GM12878 (cell line): ENCODE measurements around the gene SYK. TPM values are rescaled to one million over a fixed set of nuclear protein-coding genes. Genes with fewer than 3 reads are reported as not detected.

Source experiments
- ATAC-seq: fragments of 200-7000 bp; cut with Tn5 transposase; 3 replicates; pipeline ENCODE4 v1.9.1; 2020; ENCODE audit warnings: mild to moderate bottlenecking, moderate library complexity
- BruUV-seq: library from RNA; stranded (reverse); fragments of 400-500 nt; replicated peaks from 2 replicates; lab custom pipeline; 2021; lab: Mats Ljungman, UMichigan
- CTCF ChIA-PET: fragments of 300-600 bp; sonication (Branson Sonifier 250); formaldehyde crosslinking; extraction: SDS; loops from one replicate; lab custom pipeline; 2021; ENCODE audit warnings: inconsistent platforms; lab: Yijun Ruan, JAX
- POLR2A ChIA-PET: fragments of 350-600 bp; formaldehyde crosslinking; extraction: SDS; loops from one replicate; lab custom pipeline; 2021; ENCODE audit warnings: inconsistent platforms; lab: Charles Lee
- RAD21 ChIA-PET: fragments of 300-600 bp; sonication (Branson Sonifier 250); formaldehyde crosslinking; loops from one replicate; lab custom pipeline; 2023; ENCODE audit warnings: antibody characterized with exemption; ENCODE audit not compliant: unreplicated experiment; lab: Charles Lee
- SMC1A ChIA-PET: fragments of 300-600 bp; sonication (Branson Sonifier 250); formaldehyde crosslinking; loops from one replicate; lab custom pipeline; 2023; ENCODE audit not compliant: unreplicated experiment, uncharacterized antibody; lab: Charles Lee
- DNase-seq: peaks from one replicate; pipeline ENCODE4 v3.0.0-alpha.2; 2011; ENCODE audit warnings: low read depth, low spot score
- FAIRE-seq: peaks from 3 replicates; lab custom pipeline; 2011; peaks lifted over from hg19 to GRCh38; lab: Jason Lieb, UNC
- H2AFZ ChIP-seq: 2 replicates; pipeline ENCODE4 v1.6.0; 2011; ENCODE audit warnings: low read depth, low read length, control low read depth; ENCODE audit not compliant: control insufficient read depth
- H3K27ac ChIP-seq: 2 replicates; pipeline ENCODE4 v1.5.1; 2011; ENCODE audit warnings: control low read depth; ENCODE audit not compliant: control insufficient read depth, insufficient read depth
- H3K27me3 ChIP-seq, 2 experiments: replicated peaks in 1 of 2; 2 replicates each; pipeline versions ENCODE4 v1.6.0 to v1.6.1; 2011; ENCODE audit warnings: low read length in 1 of 2; ENCODE audit not compliant: control insufficient read depth in 2 of 2, insufficient read depth in 2 of 2
- H3K36me3 ChIP-seq, 2 experiments: 2 replicates each; pipeline ENCODE4 v1.5.1; 2011; ENCODE audit warnings: low read length in 1 of 2; ENCODE audit not compliant: control insufficient read depth in 2 of 2, insufficient read depth in 2 of 2
- H3K4me1 ChIP-seq: 2 replicates; pipeline ENCODE4 v1.6.1; 2011; ENCODE audit warnings: mild to moderate bottlenecking, low read length, moderate library complexity, mixed read lengths; ENCODE audit not compliant: control insufficient read depth, insufficient read depth
- H3K4me2 ChIP-seq: 2 replicates; pipeline ENCODE4 v1.6.0; 2011; ENCODE audit warnings: control low read depth; ENCODE audit not compliant: control insufficient read depth, insufficient read depth
- H3K4me3 ChIP-seq: fragments of 200-600 bp; sonication (generic); 2 replicates; pipeline ENCODE4 v1.5.1; 2016
- H3K79me2 ChIP-seq: 2 replicates; pipeline ENCODE4 v1.6.0; 2011; ENCODE audit warnings: low read length; ENCODE audit not compliant: control insufficient read depth, insufficient read depth
- H3K9ac ChIP-seq: 2 replicates; pipeline ENCODE4 v1.8.0; 2011; ENCODE audit warnings: low read length, control low read depth, mixed read lengths; ENCODE audit not compliant: control insufficient read depth, insufficient read depth
- H3K9me3 ChIP-seq: replicated peaks from 3 replicates; pipeline ENCODE4 v1.5.1; 2011; ENCODE audit warnings: mild to moderate bottlenecking, low read length; ENCODE audit not compliant: control insufficient read depth, insufficient read depth
- H4K20me1 ChIP-seq: 2 replicates; pipeline ENCODE4 v1.6.0; 2011; ENCODE audit not compliant: control insufficient read depth, insufficient read depth
- CEBPB ChIP-seq, 2 experiments: fragments of 150-350 bp in 1 of 2; IDR thresholded peaks; 2 replicates each; pipeline ENCODE4 v1.6.1; 2012 to 2014; ENCODE audit warnings: low read depth in 2 of 2, low read length in 2 of 2, borderline replicate concordance in 1 of 2, inconsistent platforms in 1 of 2
- HDGF ChIP-seq: fragments of 450-650 bp; IDR thresholded peaks from 2 replicates; pipeline ENCODE4 v1.6.1; 2016; ENCODE audit warnings: antibody characterized with exemption
- NFIC ChIP-seq: IDR thresholded peaks from 2 replicates; pipeline ENCODE4 v1.6.1; 2012; ENCODE audit warnings: low read depth, mild to moderate bottlenecking, inconsistent platforms, low read length, moderate library complexity
- PAX5 ChIP-seq: IDR thresholded peaks from 2 replicates; pipeline ENCODE4 v1.6.1; 2011; ENCODE audit warnings: low read depth, low read length, borderline replicate concordance
- RAD21 ChIP-seq: IDR thresholded peaks from 2 replicates; pipeline ENCODE4 v1.6.1; 2011; ENCODE audit warnings: mild to moderate bottlenecking, low read depth, low read length, moderate library complexity; ENCODE audit not compliant: insufficient read depth
- WRNIP1 ChIP-seq: IDR thresholded peaks from 2 replicates; pipeline ENCODE4 v1.6.1; 2011; ENCODE audit warnings: low read depth, low read length, improper control_type of control experiment, borderline replicate concordance
- WGBS: methylation state at CpG from one replicate; pipeline ENCODE4 v1.1.6; 2016; ENCODE audit warnings: low lambda C conversion rate; ENCODE audit not compliant: insufficient replicate concordance, insufficient coverage; ENCODE audit errors: missing lambda C conversion rate; 5-methylcytosine and 5-hydroxymethylcytosine counted together
- in situ Hi-C: fragments of 300-500 bp; cut with MboI; formaldehyde crosslinking; loops from 9 replicates; pipeline ENCODE4 v1.14.3; 2018; ENCODE audit warnings: mixed read lengths
- intact Hi-C: fragments of 100-400 bp; cut with micrococcal nuclease; formaldehyde crosslinking; loops from one replicate; pipeline ENCODE4 v1.14.2; 2022; ENCODE audit not compliant: unreplicated experiment
- polyA plus RNA-seq, 11 experiments: library from polyadenylated mRNA; depleted of rRNA in 4 of 11; unstranded in 6 of 11; stranded (reverse) in 5 of 11; fragments of >200 nt; fragmentation: Nextera tagmentation in 4 of 11; fragmentation: Illumina TruSeq in 1 of 11; extraction: Ambion mirVana in 4 of 11; extraction: Trizol in 1 of 11; gene quantifications; 1 replicate in 1 of 11; 2 replicates in 10 of 11; pipeline versions ENCODE4 v1.2.1 to v1.2.3, GENCODE V29; 2011 to 2016; ENCODE audit warnings: inconsistent platforms in 2 of 11, missing spikeins in 2 of 11, low read depth in 1 of 11
- total RNA-seq, 4 experiments: library from RNA; depleted of rRNA in 3 of 4; stranded (reverse); fragments of >200 nt in 3 of 4; fragmentation: Illumina TruSeq in 1 of 4; extraction: Trizol in 1 of 4; gene quantifications; 2 replicates each; pipeline versions ENCODE4 v1.2.1 to v1.2.3, GENCODE V29; 2013 to 2021

SYK gene
- total and polyA plus RNA-seq, 10 of the 15 experiments (the other 5 are each of a cell fraction or from before 2014, with no cell fraction given), result 6.5 to 135 (median 68.8) TPM

- no peak overlapping the region for H3K27ac ChIP-seq
- no TSS peak for BruUV-seq
- no peaks in the 10 kb centered on the region; a peak in 2 of 4 replicates for H3K27me3 ChIP-seq
- no peaks in the 10 kb centered on the region for H4K20me1 ChIP-seq
- ChIA-PET RAD21 (interaction anchor here (0.8 to 3.4 kb wide), 13 partner anchors 18 to 1030 kb away, joined by 3 to 59 read pairs (median 5); partner anchors contain the start of gene NFIL3), POLR2A (no interaction called here), CTCF (interaction anchor here (0.6 to 7.5 kb wide), 26 partner anchors 10 to 1063 kb away, joined by 3 to 115 read pairs (median 5); partner anchors contain the start of genes AUH and NFIL3), SMC1A (interaction anchor here (0.6 to 4.4 kb wide), 8 partner anchors 10 to 803 kb away, joined by 3 to 47 read pairs (median 4); partner anchors contain the start of gene NFIL3)
- FAIRE-seq, result no peak
- no peaks in the 10 kb centered on the region for H3K4me1 ChIP-seq
- TF ChIP-seq PAX5, result no peak
- TF ChIP-seq RAD21, result no peak
- TF ChIP-seq CEBPB (IDR thresholded peaks at IDR 0.05; ENCODE audit: borderline replicate concordance in 1 of 2, low read depth in 2 of 2, low read length in 2 of 2), result no peak
- H3K79me2 ChIP-seq, result no peaks in the 10 kb centered on the region
- in situ Hi-C loops (loop anchor here (5.0 kb wide), 2 partner anchors 511 to 761 kb away; no protein-coding TSS in a partner anchor), intact Hi-C loops (loop anchor here (5.0 to 10.0 kb wide), 2 partner anchors 121 to 169 kb away; no protein-coding TSS in a partner anchor)
- no peak overlapping the region for H3K9ac ChIP-seq
- no peaks in the 10 kb centered on the region for H3K9me3 ChIP-seq
- no peak for ATAC-seq
- H2AFZ ChIP-seq, result no peak overlapping the region
- no peak for DNase-seq
- WGBS, result 52% methylated on average over 11 of the region's 11 CpGs
- H3K4me2 ChIP-seq, result no peak overlapping the region
- H3K4me3 ChIP-seq, result no peak overlapping the region
- H3K36me3 ChIP-seq, result no peaks in the 10 kb centered on the region
Measured at GRCh38 chr9:90916147-90916734, 114.6 kb downstream of the SYK start.

GRCh38 chr9:90919883-90920282 is 118.3 kb downstream of the SYK start:
- Histone ChIP-seq H3K79me2 (no peaks in the 10 kb centered on the region), H3K36me3 (no peaks in the 10 kb centered on the region), H3K9me3 (no peaks in the 10 kb centered on the region), H2AFZ (no peak overlapping the region), H3K9ac (no peak overlapping the region), H3K4me2 (no peak overlapping the region), H4K20me1 (no peaks in the 10 kb centered on the region), H3K4me3 (no peak overlapping the region), H3K27me3 (no peaks in the 10 kb centered on the region; a peak in 2 of 4 replicates), H3K27ac (no peak overlapping the region), H3K4me1 (peaks cover 17% of the 10 kb centered on the region)
- RAD21 ChIA-PET, result no interaction called here
- ATAC-seq (no peak), FAIRE-seq (no peak), DNase-seq (no peak)
- POLR2A ChIA-PET, result no interaction called here
- in situ Hi-C loops (loop anchor here (5.0 kb wide), 2 partner anchors 507 to 757 kb away; no protein-coding TSS in a partner anchor), intact Hi-C loops (loop anchor here (5.0 to 10.0 kb wide), 4 partner anchors 117 to 272 kb away; no protein-coding TSS in a partner anchor)
- no peak for TF ChIP-seq NFIC
- no peak for TF ChIP-seq HDGF
- no peak for TF ChIP-seq WRNIP1
- no TSS peak for BruUV-seq
- CTCF ChIA-PET, result no interaction called here
- SMC1A ChIA-PET, result no interaction called here
- 66% methylated on average over 10 of the region's 10 CpGs for WGBS
